Activated CD4-positive, alpha-beta T cell treated with anti-CD3 and anti-CD28 coated beads for 48 hours (primary cell): ENCODE data around the gene ITPK1.

Experiments used
- DNase-seq: peaks from one replicate; pipeline ENCODE4 v3.0.0-alpha.2; 2020

The ITPK1 gene

DNA sequence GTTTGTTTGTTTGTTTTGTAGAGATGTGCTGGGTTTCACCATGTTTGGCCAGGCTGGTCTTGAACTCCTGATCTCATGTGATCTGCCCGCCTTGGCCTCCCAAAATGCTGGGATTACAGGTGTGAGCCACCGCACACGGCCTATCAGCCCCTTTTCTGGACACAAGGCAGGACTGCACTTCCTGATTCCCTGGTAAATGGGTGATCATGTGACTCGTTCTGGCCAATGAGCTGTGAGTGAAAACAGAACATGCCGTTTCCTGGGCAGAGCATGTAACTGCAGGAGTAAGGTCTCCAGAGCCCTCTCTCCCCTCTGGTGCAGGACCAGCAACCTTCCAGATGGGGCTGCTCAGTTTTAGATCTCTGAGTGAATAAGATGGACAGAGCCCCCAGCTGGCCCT is 92.7 kb downstream of the ITPK1 start:
- DNase-seq, result peak; percentile 45

DNA sequence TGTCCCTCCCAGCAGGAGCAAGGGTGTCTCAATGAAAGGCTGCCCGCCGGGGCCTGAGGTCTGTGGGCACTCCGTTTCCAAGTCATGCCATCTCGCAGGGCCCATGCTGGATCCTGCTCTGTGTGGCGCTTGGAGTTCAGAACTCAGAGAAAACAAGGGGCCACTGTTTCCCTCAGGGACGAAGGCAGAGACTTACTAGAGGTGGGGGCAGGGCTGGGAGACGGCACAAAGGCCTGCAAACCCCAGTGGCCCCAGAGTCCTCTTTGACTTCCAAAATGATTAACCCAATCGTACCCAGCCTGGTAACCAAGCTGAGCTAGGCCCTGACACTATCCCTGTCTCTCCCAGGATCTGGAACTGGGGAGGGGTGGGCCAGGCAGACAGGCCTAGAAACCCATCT is 95.8 kb downstream of the ITPK1 start:
- no peak for DNase-seq

DNA sequence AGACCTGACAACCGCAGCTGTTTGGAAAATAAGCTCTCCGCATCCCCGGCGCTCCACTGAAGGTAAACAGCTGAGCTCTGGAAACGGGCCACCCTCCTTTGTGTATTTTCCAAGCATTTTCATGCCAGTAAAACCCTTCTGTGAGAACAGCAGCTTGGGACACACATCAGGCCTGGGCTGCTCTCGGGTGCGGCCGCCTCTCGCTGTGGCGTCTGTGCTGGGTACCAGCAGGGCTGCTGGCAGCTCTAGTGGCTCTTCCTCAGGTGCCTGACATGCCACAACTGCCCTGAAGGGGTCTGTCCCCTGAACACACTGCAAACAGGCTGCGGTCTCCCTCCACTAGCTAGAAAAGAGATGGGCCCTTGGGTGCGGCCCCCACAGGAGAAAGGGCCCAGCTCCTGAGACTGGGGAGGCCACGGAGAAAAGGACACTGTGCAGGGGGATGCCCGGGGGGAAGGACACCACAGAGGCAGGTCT is 96.3 kb downstream of the ITPK1 start:
- DNase-seq, result no peak

DNA sequence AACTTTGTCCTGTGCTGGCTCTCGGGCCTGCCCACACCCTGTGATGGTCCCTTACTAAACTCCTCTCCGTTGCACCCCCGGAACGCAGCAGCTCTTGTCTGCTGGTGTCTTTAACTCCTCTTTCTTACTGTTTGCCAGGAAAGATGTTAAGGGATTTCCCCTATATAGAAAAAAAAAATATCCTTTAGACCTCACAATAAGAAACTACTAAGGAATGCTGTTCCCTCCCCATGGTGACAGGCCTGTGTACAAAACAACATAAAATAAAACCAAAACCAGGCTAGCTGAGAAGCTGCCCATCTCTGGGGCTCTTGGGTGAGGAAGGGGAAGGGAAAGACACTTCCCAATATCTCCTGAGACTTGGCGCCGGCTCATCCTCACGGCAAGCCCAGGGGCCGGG is 97.4 kb downstream of the ITPK1 start:
- no peak for DNase-seq

DNA sequence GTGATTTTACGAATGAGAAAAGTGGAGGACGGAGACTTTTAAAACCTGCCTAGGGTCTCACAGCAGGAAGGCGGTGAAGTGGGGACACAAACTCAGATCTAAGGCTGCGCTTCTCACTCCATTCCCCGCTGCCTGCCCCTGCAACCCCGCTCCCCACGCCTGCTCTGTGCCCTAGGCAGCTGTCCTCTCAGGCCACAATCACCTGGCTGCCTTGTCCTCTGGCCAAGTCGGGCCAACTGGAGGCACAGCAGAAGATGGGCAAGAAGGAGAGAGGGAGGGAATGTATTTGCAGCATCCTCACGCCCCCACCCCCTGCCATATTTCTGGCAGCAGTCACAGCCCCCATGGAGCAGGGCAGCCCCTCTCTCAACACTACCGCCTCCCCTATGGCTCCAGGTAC is 97.8 kb downstream of the ITPK1 start:
- no peak for DNase-seq

DNA sequence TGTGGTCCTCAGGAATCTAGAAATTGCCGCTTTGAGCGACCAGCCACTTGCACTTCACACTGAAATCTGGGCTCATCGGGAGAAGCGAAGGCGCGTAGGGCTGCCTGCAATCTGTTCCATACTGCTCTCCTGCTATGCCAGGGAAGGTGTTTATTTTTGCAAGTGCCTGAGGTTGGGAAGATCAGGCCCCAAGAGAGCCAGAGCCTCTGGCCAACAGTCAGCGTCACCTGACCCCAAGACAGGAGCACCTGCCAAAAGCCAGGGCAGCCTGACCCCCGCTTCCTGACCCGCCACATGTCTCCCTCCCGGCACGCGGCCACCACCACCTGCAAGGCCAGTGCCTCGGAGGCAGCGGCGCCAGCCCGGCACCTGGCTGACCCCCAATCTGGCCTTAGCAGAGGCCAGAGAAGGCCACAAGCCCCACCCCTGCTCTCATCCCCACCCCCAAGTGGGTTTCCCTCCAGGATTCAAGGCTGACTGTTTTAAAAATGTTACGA is 98.4 kb downstream of the ITPK1 start:
- no peak for DNase-seq

DNA sequence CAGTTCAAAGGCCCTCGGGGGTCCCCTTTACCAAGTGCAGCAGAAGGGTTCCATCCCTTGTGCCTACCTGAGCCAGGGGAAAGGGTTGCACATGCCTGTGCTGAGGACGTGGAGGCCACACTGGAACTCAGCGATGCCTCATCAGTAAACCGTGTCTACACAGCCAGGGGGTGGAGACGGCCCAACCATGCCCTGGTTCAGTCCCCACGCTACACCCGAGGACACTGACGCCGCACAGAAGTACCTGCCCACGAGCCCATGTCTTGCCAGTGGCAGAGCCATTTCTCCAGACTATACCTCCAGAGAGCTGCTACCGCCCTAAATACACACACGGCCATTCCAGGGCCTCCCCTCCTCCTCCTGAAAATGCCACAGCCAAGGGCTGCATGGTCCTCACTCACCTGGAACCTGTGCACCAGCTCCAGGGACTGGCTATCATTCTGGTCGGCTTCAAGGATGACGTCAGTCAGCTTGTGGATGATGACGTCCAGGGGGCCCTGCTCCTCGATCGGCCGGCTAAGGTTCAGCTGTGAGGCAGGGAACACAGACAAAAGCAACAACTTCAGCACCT is 99.4 kb downstream of the ITPK1 start:
- DNase-seq, result no peak

DNA sequence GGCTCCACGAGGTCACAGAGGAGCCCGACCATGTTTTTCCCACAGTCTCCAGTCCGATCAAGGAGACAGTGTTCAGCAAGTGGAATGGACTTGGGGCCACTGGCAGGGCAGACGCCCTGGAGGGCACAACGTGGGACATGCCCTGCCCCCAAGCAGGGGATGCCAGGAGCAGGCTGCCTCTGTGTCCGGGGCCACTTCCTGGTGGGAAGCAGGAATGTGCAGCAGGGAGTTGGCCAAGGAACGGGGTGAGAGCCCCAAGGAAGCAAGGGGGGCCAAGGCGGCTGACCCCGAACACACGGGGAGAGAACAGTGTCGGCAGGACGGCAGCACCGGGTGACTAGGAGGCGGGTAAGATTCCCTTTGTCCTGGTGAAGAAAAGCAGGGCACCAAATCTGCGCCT is 100.2 kb downstream of the ITPK1 start:
- DNase-seq, result no peak

DNA sequence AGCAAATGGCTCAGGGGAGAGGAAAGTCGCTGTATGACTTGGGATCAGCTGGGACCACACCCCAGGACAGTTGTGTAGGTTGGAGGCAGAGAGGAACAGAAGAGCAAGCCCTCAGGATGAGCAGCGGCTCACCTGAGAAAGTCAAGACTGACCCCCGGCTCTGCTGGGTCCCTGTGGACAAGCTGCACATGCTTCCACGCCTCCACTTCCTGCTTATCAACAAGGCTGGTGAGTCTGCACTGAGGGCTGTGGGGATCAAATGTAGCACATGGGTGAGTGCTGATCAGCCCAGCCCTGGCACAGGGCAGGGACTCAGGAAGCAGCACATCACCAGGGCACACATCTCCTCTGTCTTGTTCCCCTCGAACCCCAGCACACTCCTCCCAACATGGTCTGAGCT is 100.7 kb downstream of the ITPK1 start:
- DNase-seq, result no peak

DNA sequence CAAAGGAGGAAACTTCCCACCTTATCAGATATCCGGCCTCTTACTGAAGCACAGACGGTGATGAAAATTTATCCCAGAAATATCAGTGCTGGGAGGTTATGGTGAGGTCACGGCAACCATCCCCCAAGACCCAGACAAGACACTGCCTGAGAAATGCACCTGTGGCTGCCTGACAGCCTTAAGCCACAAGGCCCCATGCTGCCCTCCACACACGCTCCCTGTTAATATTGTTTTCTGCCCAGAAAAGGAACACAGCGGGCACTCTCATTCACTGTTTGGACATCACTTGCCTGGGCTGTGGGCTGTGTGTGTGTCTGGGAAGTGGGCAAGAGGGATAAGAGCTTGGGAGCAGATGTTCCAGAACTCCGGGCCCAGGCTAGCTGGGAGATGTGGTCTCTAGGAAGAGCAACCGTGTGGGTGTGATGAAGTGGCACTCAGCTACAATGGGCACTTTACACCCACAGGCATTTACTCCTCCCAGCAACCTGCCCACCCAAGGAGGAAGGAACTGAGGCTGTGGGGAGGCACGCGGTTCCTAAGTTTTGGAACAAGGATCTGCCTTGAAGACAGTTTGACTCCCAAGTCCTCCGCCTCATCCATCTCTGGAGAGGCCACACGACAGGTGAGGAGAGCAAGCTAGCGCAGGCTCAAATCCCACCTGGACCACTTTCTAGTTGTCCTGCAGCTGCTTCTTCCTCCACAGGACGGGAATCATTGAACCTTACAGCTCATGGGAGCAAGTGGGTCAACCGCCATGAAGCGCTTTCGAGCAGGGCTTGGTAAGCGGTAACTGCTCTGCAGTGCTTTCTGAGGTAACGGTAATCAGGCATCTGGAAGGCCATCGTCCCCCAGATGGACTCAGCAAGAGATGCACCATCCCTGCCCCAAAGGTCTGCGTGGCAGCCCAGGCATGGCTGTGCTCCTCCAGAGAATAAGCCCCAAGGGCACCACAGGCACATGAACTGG is 101.4 kb downstream of the ITPK1 start:
- no peak for DNase-seq

DNA sequence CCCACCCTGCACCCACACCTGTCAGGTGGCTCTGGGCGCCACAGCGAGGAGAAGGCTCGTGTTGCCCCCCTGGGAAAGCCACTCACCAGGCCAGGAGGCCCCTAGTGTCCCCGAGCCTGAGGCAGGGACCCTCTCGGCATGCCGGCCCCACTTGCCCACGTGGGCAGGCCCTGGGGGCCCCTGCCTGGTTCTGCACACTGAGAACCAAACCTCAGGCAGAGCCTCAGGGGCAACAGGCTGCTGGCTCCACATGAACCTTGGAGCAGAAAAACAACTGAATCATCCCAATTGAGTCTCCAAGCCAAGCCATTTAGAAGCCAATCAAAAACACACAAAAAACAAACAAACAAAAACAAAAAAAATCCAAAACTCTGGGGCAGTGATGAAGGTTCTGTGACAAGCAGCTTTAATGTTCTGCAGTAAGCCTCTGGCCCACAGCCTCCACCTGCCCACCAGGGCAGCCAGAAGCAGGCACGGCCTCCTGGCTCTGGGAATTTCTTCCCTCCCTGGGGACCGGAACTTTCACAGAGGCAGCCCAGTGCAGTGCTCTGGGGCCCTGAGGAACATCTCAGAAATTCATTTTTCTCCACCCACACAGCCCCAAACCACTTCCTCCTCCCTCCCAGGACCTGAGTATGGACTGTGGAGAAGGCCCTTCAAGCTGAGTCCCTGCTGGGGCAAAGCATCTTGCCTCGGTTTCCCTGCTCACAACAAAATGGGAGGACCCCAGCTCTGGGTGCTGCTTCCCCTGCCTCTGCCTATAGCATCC is 102.6 kb downstream of the ITPK1 start:
- no peak for DNase-seq

DNA sequence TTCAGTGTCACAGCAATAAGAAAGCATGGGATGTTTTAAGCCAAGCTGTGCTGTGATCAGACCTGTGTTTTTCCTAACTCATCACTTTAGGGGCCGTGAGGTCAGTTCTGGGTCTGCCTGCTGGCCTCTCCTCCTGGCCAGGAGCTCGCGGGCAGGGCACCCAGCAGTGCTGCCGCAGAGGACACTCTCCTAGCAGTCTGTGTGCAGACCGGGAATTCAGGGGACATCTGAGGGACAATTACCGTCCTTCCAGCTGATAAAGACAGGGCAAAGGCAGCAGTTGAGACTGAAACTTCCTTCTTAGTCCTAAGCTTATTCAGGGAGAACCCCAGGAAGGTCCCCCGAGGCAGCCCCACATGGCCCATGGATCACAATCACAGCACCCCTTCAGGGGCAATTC is 103.2 kb downstream of the ITPK1 start:
- DNase-seq, result no peak

DNA sequence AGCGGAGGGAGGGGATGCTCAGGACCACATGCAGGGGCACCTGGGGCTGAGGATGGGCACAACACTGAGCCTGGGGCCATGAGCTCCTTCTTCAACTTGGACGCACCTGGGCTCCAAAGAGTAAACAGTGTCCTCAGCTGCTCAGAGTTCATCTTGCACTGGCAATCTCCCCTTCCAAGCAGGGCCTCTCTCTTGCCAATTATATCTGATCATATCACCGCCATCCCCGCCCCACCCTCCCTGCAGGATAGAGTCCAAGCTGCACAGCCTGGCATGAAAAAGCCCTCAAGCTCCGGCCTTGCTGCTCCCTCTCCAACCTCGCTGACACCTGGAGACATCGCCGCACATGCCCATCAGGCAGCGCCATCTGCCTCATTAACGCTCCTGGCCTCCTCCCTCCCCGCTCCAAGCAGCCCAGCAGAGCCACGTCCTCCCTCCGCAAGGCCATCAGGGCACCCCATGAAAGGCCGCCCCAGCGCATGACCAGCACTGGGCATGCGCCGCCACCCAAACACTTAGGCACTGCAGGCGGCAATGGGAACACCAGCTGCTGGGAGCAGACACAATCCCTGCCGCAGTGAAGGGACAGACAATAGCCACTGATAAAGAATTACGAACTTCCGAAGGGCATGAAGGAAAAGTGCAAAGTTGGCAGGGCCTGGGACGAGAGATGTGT is 103.9 kb downstream of the ITPK1 start:
- no peak for DNase-seq

DNA sequence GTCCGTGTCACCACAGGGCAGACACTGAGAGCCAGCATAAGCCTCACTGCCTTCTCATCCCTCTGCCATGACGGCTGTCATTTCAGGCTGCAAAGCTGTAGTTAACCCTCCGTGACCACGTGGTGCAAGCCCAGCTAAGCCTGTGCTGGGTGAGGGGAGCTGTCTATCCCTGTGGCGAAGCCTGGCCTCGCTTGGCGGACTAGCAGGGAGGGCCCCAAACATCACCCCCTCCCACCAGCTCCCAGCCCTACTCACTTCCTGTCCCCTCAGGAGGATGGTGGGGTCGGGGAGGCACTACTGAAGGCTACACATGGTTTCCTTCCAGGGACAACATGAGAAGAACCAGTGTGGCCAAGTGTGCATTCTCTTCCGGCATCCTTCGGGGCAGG is 104.6 kb downstream of the ITPK1 start:
- DNase-seq, result no peak

DNA sequence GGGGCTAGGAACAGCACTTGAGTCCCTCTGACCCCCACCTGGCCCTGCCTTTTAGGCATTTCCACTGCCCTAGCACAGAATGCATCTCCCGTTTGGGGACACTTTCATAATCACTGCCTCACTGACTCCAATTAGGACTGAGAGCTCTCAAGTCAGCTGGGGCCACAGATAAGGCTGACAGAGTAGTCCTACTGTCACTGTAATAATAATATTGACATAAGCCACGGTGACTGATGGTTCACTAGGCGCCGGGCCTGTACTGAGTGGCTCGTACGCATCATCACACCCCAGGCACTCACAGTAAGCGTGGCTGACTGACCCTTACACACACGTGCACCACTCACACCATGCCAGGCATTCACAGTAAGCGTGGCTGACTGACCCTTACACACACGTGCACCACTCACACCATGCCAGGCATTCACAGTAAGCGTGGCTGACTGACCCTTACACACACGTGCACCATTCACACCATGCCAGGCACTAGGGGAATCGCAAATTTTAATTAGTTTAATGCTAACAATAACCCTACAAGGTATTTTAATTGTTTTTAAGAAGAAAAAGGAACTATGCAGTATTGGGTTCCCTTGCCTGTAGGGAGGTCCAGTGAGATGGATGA is 105.1 kb downstream of the ITPK1 start:
- no peak for DNase-seq

DNA sequence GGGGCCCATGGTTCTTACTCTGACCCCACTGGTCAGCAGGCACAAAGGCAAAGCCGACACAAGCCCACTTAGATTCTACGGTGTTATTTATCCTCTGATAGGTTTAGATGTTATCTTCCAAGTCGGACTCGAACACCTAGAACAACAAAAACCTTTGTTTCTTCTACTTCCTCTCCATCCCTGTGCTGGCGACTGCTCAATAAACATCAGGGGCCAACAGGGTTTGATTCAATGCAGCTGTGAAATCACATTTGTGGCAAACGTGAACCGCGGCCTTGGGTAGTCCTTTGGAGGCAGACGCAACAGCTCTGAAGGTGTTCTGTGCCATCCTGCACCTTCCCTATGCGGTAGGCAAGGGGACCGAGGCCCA is 105.6 kb downstream of the ITPK1 start:
- no peak for DNase-seq

DNA sequence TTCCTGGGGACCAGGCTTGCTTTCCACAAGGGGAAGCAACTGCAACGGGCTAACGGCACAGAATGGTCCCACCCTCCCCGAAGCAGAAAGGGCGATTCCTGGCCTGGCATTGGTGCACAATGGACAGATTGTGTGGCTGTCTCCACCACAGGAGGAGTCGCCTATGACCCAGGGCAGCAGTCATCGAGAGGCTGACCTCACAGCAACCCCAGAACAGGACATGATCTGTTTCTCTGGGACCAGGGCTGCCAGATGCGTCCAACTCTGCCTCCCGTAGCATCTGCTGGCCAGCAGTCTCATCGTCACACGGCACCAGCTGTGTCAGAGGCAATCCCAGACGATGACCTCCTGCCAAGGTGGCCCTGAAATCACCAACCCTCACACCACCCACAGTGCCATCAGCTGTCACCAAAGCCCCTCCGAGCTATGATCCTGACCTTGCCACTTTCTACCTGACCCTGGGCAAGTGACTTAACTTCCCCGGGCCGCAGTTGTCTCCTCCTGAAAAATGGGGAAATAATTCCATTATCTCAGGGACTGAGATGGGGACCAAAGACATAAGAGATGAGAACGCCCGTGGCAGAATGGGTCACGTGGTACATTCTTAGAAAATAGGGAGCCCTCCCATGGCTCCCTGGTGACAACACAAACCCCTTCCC is 106.1 kb downstream of the ITPK1 start:
- DNase-seq, result no peak

DNA sequence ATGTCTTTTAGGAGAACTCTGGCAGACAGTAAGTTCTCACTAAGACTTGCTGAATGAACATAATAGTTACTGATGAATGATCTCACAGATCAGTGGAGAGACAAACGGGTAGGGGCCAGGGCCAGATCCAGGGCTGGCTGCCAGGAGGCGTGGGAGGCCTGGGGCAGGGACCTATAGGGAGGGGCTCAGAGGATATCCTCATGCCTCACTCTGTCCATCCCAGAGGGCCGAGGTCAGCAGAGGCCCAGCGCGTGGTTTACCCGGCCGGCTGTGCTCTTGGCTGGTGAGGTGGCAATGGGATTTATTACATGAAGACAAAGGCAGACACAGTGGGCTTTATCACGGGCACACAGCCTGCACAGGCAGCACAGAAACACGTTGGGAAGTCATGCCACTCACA is 107.3 kb downstream of the ITPK1 start:
- DNase-seq, result no peak

DNA sequence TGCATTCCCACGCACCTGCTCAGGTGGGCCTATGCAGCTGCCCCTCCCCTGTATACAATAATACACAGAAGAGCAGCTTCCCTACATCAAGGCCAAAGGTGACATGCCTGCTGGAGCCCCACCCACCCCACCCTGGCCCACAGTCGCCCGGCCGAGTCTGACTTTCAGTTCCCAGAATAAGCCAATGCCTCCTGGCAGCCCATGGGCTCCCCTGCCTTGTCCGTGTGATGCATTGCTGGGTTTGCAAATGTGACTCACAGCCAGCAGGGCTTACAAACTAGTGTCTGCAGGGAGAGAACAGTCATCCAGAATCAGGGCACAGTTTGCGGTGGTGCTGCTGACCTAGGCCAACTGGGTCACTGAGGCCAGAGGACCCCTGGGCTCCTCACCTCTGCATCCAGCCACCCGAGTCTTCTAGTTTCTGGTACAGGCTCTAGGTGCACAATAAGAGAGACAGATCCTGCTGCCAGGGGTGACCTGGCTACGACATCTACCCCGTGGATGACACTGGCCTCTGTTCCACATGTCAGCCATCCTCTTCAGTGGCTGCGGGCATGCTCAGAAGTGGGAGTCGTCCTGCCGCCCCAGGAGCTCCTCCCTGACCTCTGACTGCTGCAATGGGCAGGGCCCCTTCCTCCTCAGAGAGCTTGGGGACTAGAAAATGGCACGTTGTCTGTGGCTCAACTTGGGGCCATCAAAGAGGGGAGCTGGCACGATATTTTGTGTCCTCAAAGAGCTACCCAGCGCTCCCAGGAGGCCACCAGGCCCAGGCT is 108.3 kb downstream of the ITPK1 start:
- DNase-seq, result no peak

DNA sequence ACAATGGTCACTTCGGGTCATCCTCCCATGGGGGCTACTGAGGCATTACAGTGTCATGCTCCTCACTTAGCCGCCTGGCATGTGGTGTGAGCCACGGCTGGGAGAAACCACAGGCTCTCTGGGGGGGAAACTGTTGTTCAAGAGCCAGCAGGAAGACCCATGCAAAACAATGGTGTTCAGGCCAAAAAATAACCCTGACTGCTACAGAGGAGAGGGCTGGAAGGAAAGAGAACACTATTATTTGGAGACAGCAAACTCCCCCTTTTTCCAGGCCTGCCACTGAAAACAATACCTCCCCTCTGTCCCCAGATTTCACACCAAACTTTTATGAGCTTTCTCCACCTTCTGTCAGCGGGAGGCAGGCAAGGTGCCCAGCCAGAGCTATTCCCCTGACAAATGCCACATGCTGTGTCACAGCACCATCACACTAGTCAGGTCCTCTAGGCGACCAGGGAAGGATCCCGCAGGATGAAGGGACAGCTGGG is 109.1 kb downstream of the ITPK1 start:
- no peak for DNase-seq

DNA sequence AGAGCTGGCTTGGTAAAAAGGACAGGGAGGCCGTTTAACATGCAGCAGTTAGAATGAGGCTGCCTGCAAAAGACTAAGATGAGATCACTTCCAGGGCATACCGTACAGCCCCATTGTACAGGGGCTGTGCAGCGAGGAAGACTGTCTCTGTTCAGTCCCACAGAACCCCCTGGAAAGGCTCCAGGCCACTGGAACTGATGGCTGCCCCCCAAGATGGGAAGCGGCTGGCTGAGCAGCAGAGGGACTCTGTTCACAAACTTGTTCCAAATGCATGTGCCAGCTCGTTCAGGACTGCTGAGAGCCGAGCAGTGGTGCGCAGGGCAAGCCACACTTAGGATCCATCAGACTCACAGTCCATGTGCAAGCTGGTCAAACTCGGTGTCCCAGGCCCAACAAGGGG is 109.9 kb downstream of the ITPK1 start:
- DNase-seq, result no peak
